ENCODE data around the gene HMGN3.

HMGN3 gene

GRCh38 chr6:79168695-79168980 lies 65.8 kb downstream of the HMGN3 start:
- Histone ChIP-seq H3K36me3 (ENCODE audit: control insufficient read depth, insufficient read depth, low read length) (no peaks in the 10 kb centered on the region), H3K4me3 (ENCODE audit: insufficient read depth, low read depth, low read length, poor library complexity, severe bottlenecking) (no peak overlapping the region), H3K9me3 (ENCODE audit: control insufficient read depth, low read length) (no peaks in the 10 kb centered on the region), H3K27ac (ENCODE audit: insufficient read depth, low read length, poor library complexity, severe bottlenecking) (no peak overlapping the region), H3K4me1 (ENCODE audit: control insufficient read depth, insufficient read depth, low read length, poor library complexity, severe bottlenecking) (no peaks in the 10 kb centered on the region), H3K27me3 (replicated peaks; ENCODE audit: control insufficient read depth, insufficient read depth, low read length, poor library complexity, severe bottlenecking) (no peaks in the 10 kb centered on the region)
- no peak for DNase-seq

- Histone ChIP-seq H3K36me3 (ENCODE audit: control insufficient read depth, insufficient read depth, low read length) (no peaks in the 10 kb centered on the region), H3K4me3 (ENCODE audit: insufficient read depth, low read depth, low read length, poor library complexity, severe bottlenecking) (no peak overlapping the region), H3K27ac (ENCODE audit: insufficient read depth, low read length, poor library complexity, severe bottlenecking) (no peak overlapping the region), H3K27me3 (replicated peaks; ENCODE audit: control insufficient read depth, insufficient read depth, low read length, poor library complexity, severe bottlenecking) (no peaks in the 10 kb centered on the region), H3K9me3 (ENCODE audit: control insufficient read depth, low read length) (no peaks in the 10 kb centered on the region), H3K4me1 (ENCODE audit: control insufficient read depth, insufficient read depth, low read length, poor library complexity, severe bottlenecking) (no peaks in the 10 kb centered on the region)
- DNase-seq = no peak
Measured at GRCh38 chr6:79167931-79168694, 66.4 kb downstream of the HMGN3 start.

DNA sequence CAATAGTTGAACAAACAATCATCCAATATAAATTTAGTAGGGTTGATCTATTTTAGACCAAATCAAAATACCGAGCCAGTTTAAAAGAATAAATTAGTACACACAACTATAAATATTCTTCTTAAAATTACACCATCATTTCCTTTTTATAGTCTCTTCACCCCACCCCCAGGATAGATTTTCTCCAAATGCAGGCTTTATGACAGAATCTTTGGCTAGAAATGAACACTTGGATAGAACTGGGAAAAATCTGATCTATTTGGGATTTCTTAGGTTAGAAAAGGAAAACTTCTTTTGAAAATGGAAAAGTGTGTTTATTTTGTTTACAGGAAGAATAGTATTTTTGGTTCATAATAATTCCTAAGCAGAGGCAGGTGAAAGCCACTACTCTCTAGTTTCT lies 74.6 kb downstream of the HMGN3 start:
- Histone ChIP-seq H3K4me3 (ENCODE audit: insufficient read depth, low read depth, low read length, poor library complexity, severe bottlenecking) (no peak overlapping the region), H3K4me1 (ENCODE audit: control insufficient read depth, insufficient read depth, low read length, poor library complexity, severe bottlenecking) (no peaks in the 10 kb centered on the region), H3K27ac (ENCODE audit: insufficient read depth, low read length, poor library complexity, severe bottlenecking) (no peak overlapping the region), H3K36me3 (ENCODE audit: control insufficient read depth, insufficient read depth, low read length) (no peaks in the 10 kb centered on the region), H3K9me3 (ENCODE audit: control insufficient read depth, low read length) (no peaks in the 10 kb centered on the region), H3K27me3 (replicated peaks; ENCODE audit: control insufficient read depth, insufficient read depth, low read length, poor library complexity, severe bottlenecking) (no peaks in the 10 kb centered on the region)
- DNase-seq = no peak

DNA sequence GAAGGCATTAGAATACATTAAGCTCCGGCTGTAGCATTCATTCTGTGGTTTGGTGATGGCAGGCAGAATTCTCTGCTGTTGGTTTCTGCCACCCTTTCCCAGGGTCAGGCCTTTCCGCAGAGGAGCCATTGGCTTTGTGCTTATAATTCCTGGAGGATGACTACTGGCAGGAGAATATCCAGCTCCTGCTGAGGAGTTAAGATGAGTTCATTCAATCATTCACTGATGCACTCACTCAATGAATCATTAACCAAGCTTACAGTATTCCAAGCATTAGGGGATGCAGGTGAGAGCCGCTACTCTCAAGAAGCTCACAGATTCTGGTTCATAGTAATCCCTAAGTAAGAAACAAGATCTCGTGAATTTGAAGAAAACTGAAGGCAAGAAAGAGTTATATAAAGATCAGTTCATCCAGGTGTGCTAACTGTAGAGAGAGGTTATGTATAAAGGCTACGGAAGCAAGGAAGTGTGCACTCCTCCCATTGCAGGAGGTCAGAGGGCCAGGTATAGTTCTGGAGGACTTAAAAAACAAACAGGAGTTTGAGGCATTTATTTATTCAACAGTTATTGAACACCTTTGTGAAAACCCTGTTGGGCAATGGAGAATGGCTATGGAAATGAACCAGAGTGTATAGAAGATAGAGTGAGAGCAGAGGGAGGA lies 75.5 kb downstream of the HMGN3 start:
- H3K27ac ChIP-seq (ENCODE audit: insufficient read depth, low read length, poor library complexity, severe bottlenecking) = no peak overlapping the region
- no peak overlapping the region for H3K4me3 ChIP-seq (ENCODE audit: insufficient read depth, low read depth, low read length, poor library complexity, severe bottlenecking)
- DNase-seq = no peak
- H3K27me3 ChIP-seq (replicated peaks; ENCODE audit: control insufficient read depth, insufficient read depth, low read length, poor library complexity, severe bottlenecking) = no peaks in the 10 kb centered on the region
- H3K36me3 ChIP-seq (ENCODE audit: control insufficient read depth, insufficient read depth, low read length) = no peaks in the 10 kb centered on the region
- H3K4me1 ChIP-seq (ENCODE audit: control insufficient read depth, insufficient read depth, low read length, poor library complexity, severe bottlenecking) = no peaks in the 10 kb centered on the region
- no peaks in the 10 kb centered on the region for H3K9me3 ChIP-seq (ENCODE audit: control insufficient read depth, low read length)

GRCh38 chr6:79157961-79158644 lies 76.4 kb downstream of the HMGN3 start:
- Histone ChIP-seq H3K9me3 (ENCODE audit: control insufficient read depth, low read length) (no peaks in the 10 kb centered on the region), H3K4me1 (ENCODE audit: control insufficient read depth, insufficient read depth, low read length, poor library complexity, severe bottlenecking) (no peaks in the 10 kb centered on the region), H3K4me3 (ENCODE audit: insufficient read depth, low read depth, low read length, poor library complexity, severe bottlenecking) (no peak overlapping the region), H3K27me3 (replicated peaks; ENCODE audit: control insufficient read depth, insufficient read depth, low read length, poor library complexity, severe bottlenecking) (no peaks in the 10 kb centered on the region), H3K27ac (ENCODE audit: insufficient read depth, low read length, poor library complexity, severe bottlenecking) (no peak overlapping the region), H3K36me3 (ENCODE audit: control insufficient read depth, insufficient read depth, low read length) (no peaks in the 10 kb centered on the region)
- DNase-seq = no peak

DNA sequence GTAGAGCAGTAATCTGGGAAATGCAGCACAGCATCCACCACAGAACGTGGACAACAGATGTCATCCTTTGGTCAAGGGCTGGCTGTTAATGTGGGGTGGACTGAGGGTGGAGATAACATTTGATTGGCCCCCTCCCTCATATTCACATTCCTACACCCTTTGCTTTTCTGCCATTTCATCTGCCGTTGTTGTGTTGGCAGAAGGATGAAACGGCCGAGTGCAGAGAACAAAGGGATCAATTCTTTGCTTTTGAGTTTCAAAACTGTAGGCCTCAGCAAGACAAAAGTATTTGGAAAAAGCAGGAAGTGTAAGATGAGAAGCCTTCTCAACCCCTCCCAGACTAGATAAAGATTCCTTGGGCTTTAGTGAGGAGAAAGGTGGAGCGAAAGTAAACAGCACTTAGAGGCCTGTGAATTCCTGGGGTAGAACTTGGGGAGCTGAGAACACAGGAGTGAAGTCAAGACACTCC lies 82.2 kb downstream of the HMGN3 start:
- no peaks in the 10 kb centered on the region for H3K27me3 ChIP-seq (replicated peaks; ENCODE audit: control insufficient read depth, insufficient read depth, low read length, poor library complexity, severe bottlenecking)
- no peak for DNase-seq

More for the DNA sequence above, 82.2 kb downstream of the HMGN3 start:
- H3K36me3 ChIP-seq (ENCODE audit: control insufficient read depth, insufficient read depth, low read length) = no peaks in the 10 kb centered on the region
- H3K4me1 ChIP-seq (ENCODE audit: control insufficient read depth, insufficient read depth, low read length, poor library complexity, severe bottlenecking) = no peaks in the 10 kb centered on the region
- H3K4me3 ChIP-seq (ENCODE audit: insufficient read depth, low read depth, low read length, poor library complexity, severe bottlenecking) = no peak overlapping the region
- H3K9me3 ChIP-seq (ENCODE audit: control insufficient read depth, low read length) = no peaks in the 10 kb centered on the region
- no peak overlapping the region for H3K27ac ChIP-seq (ENCODE audit: insufficient read depth, low read length, poor library complexity, severe bottlenecking)
